K562 (cell line): ENCODE data around the gene THSD8. TPM values are rescaled to one million over a fixed set of nuclear protein-coding genes. Genes with fewer than 3 reads are reported as not detected.

Experiments used
- ATAC-seq: fragments of 200-7000 bp; cut with Tn5 transposase; 3 replicates; pipeline ENCODE4 v1.9.1; 2020; ENCODE audit warnings: moderate library complexity
- BruUV-seq: library from RNA; stranded (reverse); fragments of 400-500 nt; replicated peaks from 2 replicates; lab custom pipeline; 2021; lab: Mats Ljungman, UMichigan
- CTCF ChIA-PET: fragments of 300-600 bp; formaldehyde crosslinking; extraction: SDS; loops from one replicate; lab custom pipeline; 2021; ENCODE audit warnings: low intra/inter-chr PET ratio; lab: Yijun Ruan, JAX
- POLR2A ChIA-PET: fragments of 300-600, 350-650 bp; sonication (Branson Sonifier 250); formaldehyde crosslinking; extraction: SDS; loops from one replicate; lab custom pipeline; 2021; ENCODE audit warnings: antibody characterized with exemption, inconsistent platforms; lab: Yijun Ruan, JAX
- DNase-seq, 4 experiments: peaks; one replicate each; pipeline versions ENCODE4 v3.0.0 to v3.0.0-alpha.2; 2011 to 2018; ENCODE audit warnings: low spot score in 3 of 4, mixed read lengths in 3 of 4; ENCODE audit errors: extremely low read depth in 1 of 4
- FAIRE-seq: peaks from 2 replicates; lab custom pipeline; 2011; peaks lifted over from hg19 to GRCh38; lab: Jason Lieb, UNC
- H2AFZ ChIP-seq: 2 replicates; pipeline ENCODE4 v1.6.0; 2011; ENCODE audit warnings: low read depth, low read length, control low read depth, inconsistent platforms
- H3K27ac ChIP-seq: fragments of 200-600 bp; 3 replicates; pipeline ENCODE4 v1.8.0; 2011; ENCODE audit warnings: low read depth, mild to moderate bottlenecking, control low read depth, inconsistent platforms, low read length, moderate library complexity, mixed read lengths; ENCODE audit errors: extremely low read depth
- H3K27me3 ChIP-seq, 2 experiments: fragments of 300-600 bp in 1 of 2; 2 replicates in 1 of 2; 3 replicates in 1 of 2; pipeline versions ENCODE4 v1.6.0 to v1.8.0; 2011; ENCODE audit warnings: inconsistent platforms in 2 of 2, low read length in 2 of 2, mild to moderate bottlenecking in 1 of 2, mixed read lengths in 1 of 2, moderate library complexity in 1 of 2; ENCODE audit not compliant: control insufficient read depth in 2 of 2, insufficient read depth in 2 of 2
- H3K36me3 ChIP-seq: fragments of 300-600 bp; 3 replicates; pipeline ENCODE4 v1.8.0; 2011; ENCODE audit warnings: mild to moderate bottlenecking, low read length, inconsistent platforms; ENCODE audit not compliant: control insufficient read depth, insufficient read depth
- H3K4me1 ChIP-seq, 2 experiments: fragments of 200-600 bp in 1 of 2; replicated peaks in 1 of 2; 2 replicates in 1 of 2; 3 replicates in 1 of 2; pipeline versions ENCODE4 v1.5.1 to v1.8.0; 2011; ENCODE audit warnings: inconsistent platforms in 2 of 2, low read length in 2 of 2, mild to moderate bottlenecking in 1 of 2, mixed read lengths in 1 of 2, moderate library complexity in 1 of 2; ENCODE audit not compliant: control insufficient read depth in 2 of 2, insufficient read depth in 2 of 2
- H3K4me2 ChIP-seq: 2 replicates; pipeline ENCODE4 v1.6.1; 2011; ENCODE audit warnings: low read length, control low read depth, inconsistent platforms, mixed read lengths; ENCODE audit not compliant: insufficient read depth
- H3K4me3 ChIP-seq: fragments of 200-600 bp; sonication (generic), shearing (Covaris generic); 2 replicates; pipeline ENCODE4 v1.5.1; 2016; ENCODE audit warnings: control low read depth, inconsistent platforms
- H3K79me2 ChIP-seq: fragments of 200-600 bp; 3 replicates; pipeline ENCODE4 v1.8.0; 2011; ENCODE audit warnings: low read length, inconsistent platforms; ENCODE audit not compliant: control insufficient read depth, insufficient read depth
- H3K9ac ChIP-seq, 2 experiments: 2 replicates each; pipeline versions ENCODE4 v1.6.0 to v1.6.1; 2011; ENCODE audit warnings: low read depth in 2 of 2, low read length in 2 of 2, control low read depth in 1 of 2, inconsistent platforms in 1 of 2, mild to moderate bottlenecking in 1 of 2, mixed read lengths in 1 of 2; ENCODE audit not compliant: insufficient read depth in 1 of 2
- H3K9me1 ChIP-seq: one replicate; pipeline ENCODE4 v1.6.0; 2011; ENCODE audit warnings: inconsistent platforms, mild to moderate bottlenecking, low read length, moderate library complexity; ENCODE audit not compliant: control insufficient read depth, insufficient read depth
- H3K9me3 ChIP-seq: replicated peaks from 2 replicates; pipeline ENCODE4 v1.5.1; 2011; ENCODE audit warnings: low read depth, low read length, inconsistent platforms; ENCODE audit not compliant: control insufficient read depth, insufficient read depth
- H4K20me1 ChIP-seq: replicated peaks from 2 replicates; pipeline ENCODE4 v1.6.1; 2011; ENCODE audit warnings: low read length, inconsistent platforms, mixed read lengths; ENCODE audit not compliant: control insufficient read depth, insufficient read depth
- YY1 ChIP-seq, 3 experiments: IDR thresholded peaks; 2 replicates each; pipeline ENCODE4 v1.6.1; 2011; ENCODE audit warnings: low read length in 2 of 3, mild to moderate bottlenecking in 2 of 3, moderate library complexity in 2 of 3, borderline replicate concordance in 1 of 3, control low read depth in 1 of 3, low read depth in 1 of 3; ENCODE audit not compliant: insufficient read depth in 3 of 3, insufficient replicate concordance in 2 of 3, control insufficient read depth in 1 of 3, insufficient read length in 1 of 3; ENCODE audit errors: extremely low read depth in 1 of 3
- WGBS: fragments of 100-300 bp; shearing (Covaris generic); methylation state at CpG from one replicate; pipeline ENCODE4 v1.1.6; 2016; ENCODE audit warnings: low coverage, mixed read lengths; ENCODE audit not compliant: insufficient coverage; ENCODE audit errors: missing lambda C conversion rate; 5-methylcytosine and 5-hydroxymethylcytosine counted together
- in situ Hi-C: fragments of 300-500 bp; cut with MboI; formaldehyde crosslinking; loops from 4 replicates; pipeline ENCODE4 v1.15.0; 2018; ENCODE audit warnings: inconsistent platforms, mixed read lengths
- intact Hi-C: fragments of 100-400 bp; cut with micrococcal nuclease; formaldehyde crosslinking; loops from 2 replicates; pipeline ENCODE4 v1.14.2; 2022
- polyA plus RNA-seq, 8 experiments: library from polyadenylated mRNA; depleted of rRNA in 4 of 8; stranded (reverse) in 5 of 8; unstranded in 3 of 8; fragments of >200 nt; fragmentation: Nextera tagmentation in 2 of 8; fragmentation: Illumina TruSeq in 1 of 8; extraction: Ambion mirVana in 2 of 8; extraction: Trizol in 1 of 8; gene quantifications; 2 replicates each; pipeline versions ENCODE4 v1.2.1 to v1.2.3, GENCODE V29; 2011 to 2014; ENCODE audit warnings: inconsistent platforms in 1 of 8, missing spikeins in 1 of 8
- total RNA-seq, 7 experiments: library from RNA; depleted of rRNA in 6 of 7; stranded (reverse); fragments of >200 nt in 6 of 7; fragmentation: Illumina TruSeq in 2 of 7; extraction: Trizol in 2 of 7; gene quantifications; 2 replicates each; pipeline versions ENCODE4 v1.2.1 to v1.2.3, GENCODE V29; 2011 to 2021; ENCODE audit warnings: low replicate concordance in 1 of 7
- TF ChIP-seq, protein P1 (sequence below): sonication (generic); formaldehyde crosslinking; IDR thresholded peaks from 2 replicates; pipeline ENCODE4 v1.8.0; 2022; ENCODE audit warnings: mild to moderate bottlenecking, missing genetic modification reagents, borderline replicate concordance

THSD8 gene
- total and polyA plus RNA-seq, 9 of the 15 experiments (the other 6 are each of a cell fraction or from before 2014, with no cell fraction given), result 8.4 to 42.4 (median 19.9) TPM; not detected in 2

DNA sequence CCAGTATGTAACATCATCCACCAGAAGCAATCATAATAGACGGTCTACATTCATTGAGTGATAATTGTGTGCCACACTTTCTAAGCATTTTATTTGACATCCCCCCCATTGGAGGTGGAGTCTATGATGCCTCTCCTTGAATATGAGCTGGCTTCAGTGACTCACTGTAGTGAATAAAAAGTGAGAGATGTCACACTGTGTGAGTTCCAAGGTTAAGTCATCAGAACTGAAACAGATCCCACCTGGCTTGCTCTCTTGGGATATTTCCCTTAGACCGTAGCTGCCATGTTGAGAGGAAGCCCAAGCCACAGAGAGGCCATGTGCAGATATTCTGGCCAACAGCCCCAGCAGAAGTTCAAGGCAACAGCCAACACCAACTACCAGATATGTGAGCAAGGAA, 19.9 kb downstream of the THSD8 start:
- no peak for ATAC-seq

More for the DNA sequence above, 19.9 kb downstream of the THSD8 start:
- peak in 1 of 3 experiments; percentile 68 for TF ChIP-seq YY1 (IDR thresholded peaks at IDR 0.05; ENCODE audit: borderline replicate concordance in 1 of 3, control insufficient read depth in 1 of 3, extremely low read depth in 1 of 3, insufficient read depth in 3 of 3, insufficient read length in 1 of 3, insufficient replicate concordance in 2 of 3, low read depth in 1 of 3, low read length in 2 of 3)
- TF ChIP-seq, protein P1, sequence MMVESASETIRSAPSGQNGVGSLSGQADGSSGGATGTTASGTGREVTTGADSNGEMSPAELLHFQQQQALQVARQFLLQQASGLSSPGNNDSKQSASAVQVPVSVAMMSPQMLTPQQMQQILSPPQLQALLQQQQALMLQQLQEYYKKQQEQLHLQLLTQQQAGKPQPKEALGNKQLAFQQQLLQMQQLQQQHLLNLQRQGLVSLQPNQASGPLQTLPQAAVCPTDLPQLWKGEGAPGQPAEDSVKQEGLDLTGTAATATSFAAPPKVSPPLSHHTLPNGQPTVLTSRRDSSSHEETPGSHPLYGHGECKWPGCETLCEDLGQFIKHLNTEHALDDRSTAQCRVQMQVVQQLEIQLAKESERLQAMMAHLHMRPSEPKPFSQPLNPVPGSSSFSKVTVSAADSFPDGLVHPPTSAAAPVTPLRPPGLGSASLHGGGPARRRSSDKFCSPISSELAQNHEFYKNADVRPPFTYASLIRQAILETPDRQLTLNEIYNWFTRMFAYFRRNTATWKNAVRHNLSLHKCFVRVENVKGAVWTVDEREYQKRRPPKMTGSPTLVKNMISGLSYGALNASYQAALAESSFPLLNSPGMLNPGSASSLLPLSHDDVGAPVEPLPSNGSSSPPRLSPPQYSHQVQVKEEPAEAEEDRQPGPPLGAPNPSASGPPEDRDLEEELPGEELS (CRISPR knock-in tag), result no peak
- Histone ChIP-seq H3K9me3 (no peaks in the 10 kb centered on the region), H3K4me3 (no peak overlapping the region), H3K27me3 (no peaks in the 10 kb centered on the region), H3K9me1 (peaks cover 3% of the 10 kb centered on the region), H3K79me2 (no peaks in the 10 kb centered on the region), H3K4me2 (no peak overlapping the region), H3K4me1 (peaks cover 4 to 13% of the 10 kb centered on the region in 2 experiments; a peak in 3 of 5 replicates), H3K36me3 (no peaks in the 10 kb centered on the region), H3K9ac (no peak overlapping the region), H4K20me1 (no peaks in the 10 kb centered on the region), H3K27ac (no peak overlapping the region), H2AFZ (no peak overlapping the region)
- CTCF ChIA-PET, result interaction anchor here (0.6 kb wide), 1 partner anchor 377 kb away, joined by 3 read pairs; no protein-coding TSS in a partner anchor
- WGBS, result 48% methylated on average over 2 of the region's 2 CpGs
- no peak for DNase-seq
- intact Hi-C loops (no loop called here), in situ Hi-C loops (no loop called here)
- no peak for FAIRE-seq
- no TSS peak for BruUV-seq
- POLR2A ChIA-PET, result interaction anchor here (0.6 to 1.6 kb wide), 3 partner anchors 16 to 1010 kb away, joined by 3 to 6 read pairs (median 5); partner anchors contain the start of genes PRDX2, RNASEH2A and THSD8
